HG02798 (cell line): ENCODE measurements around the gene ZNF460.
"Not testable (repeated sequence)": the region's sequence is repeated elsewhere in the genome, so short reads cannot be mapped to it uniquely, and the experiment has no call there.

Source experiments
- ATAC-seq: cut with Tn5 transposase; IDR thresholded peaks from one replicate; pipeline ENCODE4 v1.9.1; 2021; ENCODE audit warnings: mild to moderate bottlenecking; ENCODE audit not compliant: unreplicated experiment, poor library complexity

Gene ZNF460

DNA sequence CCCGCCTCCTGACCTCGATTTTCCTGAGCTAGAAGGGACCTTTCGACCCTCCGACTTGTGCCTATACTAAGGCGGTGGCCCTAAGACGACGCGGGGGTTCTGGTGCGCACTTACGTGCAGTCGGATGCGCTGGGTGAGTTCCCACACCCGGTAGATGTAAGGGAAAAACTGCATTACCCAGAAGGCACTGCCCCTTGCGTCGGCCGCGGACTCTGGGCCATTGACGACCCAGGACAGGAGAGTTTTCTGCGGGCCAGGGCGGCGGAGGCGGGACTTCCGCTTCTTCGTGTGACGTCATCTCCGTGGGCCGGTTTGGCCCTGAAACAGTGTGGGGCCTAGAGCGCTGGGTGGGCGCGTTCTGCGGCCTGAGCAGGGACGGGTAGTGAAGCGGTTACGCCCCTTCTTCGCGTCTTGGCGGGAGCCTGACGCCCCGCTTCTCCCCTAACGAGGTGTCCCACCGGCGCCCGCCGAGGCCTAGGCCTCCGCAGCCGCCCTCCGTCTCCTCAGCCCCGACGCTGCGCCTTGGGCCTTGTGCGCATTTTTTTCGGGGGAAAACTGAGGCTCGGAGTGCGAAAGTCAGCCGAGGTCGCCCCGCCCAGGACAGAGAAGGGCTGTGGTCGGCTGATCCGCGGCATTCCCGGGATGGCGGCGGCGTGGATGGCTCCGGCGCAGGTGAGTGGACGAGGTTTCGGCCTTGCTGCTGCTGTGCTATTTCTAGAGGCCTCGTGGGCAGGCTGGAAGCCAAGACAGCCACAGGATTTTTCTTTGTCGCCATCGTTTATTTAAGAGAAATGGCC is at the start of gene ZNF460:
TSS of gene ZNF460 (plus strand) at position 321 of the 797 bp plus-strand sequence. CDS start at position 643, 322 bp downstream.
- peak; percentile 83 for ATAC-seq

DNA sequence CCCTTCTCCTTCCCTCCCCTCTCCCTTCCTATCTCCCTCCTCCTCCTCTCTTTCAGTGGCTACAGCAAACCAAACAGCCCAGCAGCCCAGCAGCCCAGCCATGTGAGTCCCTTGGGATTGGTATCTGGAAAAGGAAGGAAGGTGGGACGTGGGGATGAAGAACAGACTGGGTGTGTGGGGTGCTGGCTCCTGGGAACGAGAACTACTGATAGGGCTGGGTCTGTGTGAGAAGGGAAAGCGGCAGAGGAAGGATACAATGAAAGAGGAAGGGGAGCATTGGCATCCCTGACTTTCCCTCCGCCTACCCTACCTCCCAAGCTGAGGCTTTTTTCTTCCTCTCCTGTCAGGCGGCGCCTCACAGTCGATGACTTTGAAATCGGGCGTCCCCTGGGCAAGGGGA is 48.6 kb upstream of the ZNF460 start:
- no peak for ATAC-seq

DNA sequence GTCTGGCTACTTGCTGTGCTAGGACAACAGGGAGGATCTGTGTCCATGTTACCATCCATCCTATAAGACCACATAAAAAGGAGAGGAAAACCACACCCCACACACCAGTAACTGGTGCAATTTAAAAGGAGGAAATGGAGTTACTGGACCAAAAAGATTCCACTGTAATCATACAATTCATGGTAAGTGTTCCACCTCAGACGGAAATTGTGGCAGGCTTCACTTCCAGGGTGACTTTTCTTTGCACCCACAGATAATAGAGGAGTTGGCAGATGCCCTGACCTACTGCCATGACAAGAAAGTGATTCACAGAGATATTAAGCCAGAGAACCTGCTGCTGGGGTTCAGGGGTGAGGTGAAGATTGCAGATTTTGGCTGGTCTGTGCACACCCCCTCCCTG is 47.1 kb upstream of the ZNF460 start:
- ATAC-seq = no peak

DNA sequence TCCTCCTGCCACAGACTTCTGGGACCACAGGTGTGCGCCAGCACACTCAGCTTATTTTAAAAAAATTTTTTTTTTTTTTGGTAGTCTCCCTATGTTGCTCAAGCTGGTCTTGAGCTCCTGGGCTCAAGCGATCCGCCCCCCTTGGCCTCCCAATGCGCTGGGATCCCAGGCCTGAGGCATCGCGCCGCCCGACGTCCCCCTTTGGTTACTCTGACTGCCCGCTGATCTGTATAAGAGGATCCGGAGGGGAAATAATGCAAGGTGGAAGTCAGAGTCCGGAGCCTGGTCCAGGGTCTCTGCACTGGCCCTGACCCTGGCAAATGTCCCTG is 40.3 kb upstream of the ZNF460 start:
- no peak for ATAC-seq

DNA sequence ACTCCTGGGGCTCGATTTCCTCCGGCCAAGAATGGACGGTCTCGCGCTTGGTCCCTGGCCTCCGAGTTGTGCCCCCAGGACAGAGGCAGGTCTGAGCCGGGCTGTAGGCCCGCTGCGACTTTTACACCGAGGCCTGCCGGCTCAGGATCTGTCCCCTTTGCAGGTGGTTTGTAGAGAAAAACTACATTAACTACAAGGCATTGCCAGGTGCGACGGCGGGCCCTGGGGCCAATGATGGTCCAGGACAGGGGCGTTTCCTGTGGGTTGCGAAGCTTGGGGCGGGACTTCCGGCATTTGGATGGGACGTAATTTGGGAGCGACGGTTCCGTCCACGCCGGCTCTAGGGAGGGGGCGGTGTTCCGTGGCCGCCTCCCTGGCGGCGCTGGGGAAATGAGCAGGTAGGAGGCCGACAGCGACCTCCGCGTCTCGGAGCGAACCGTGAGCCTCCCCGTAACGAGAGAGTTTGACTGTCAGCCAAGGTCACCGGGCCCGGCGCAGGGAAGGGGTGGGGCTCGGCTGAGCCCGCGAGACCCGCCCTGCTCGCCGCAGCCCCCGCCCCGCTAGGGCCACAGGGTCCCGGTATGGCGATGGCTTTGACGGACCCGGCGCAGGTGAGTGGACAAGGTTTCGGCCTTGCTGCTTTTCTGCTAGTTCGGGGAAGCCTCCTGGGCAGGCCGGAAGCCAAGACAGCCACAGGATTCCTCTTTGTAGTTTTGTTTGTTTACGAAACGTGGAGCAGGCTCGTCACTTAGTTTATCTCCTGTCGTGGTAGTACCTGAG is 39.8 kb upstream of the ZNF460 start, which contains the start of gene ZNF805:
TSS of gene ZNF805 (plus strand) at position 322 of the 780 bp plus-strand sequence. CDS start at position 582, 260 bp downstream.
- peak; percentile 96 for ATAC-seq

DNA sequence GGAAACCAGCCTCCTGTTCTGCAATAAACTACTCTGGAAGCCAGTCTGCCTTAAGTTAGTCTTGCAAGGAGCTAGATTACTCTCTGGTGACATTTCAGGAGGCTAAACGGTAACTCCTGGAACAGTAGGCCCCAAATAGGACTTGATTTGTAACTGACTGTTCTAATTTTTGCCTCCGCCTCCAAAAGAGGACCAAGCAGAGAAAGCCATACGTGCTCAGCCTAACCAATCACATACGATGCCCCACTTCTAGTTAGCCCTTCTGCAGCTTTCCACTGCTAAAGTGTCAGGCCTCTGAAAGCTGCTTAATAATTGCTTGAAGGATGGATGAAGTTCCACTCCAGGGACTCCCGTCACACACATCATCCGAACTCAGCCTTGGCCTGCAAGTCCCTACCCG is 39.1 kb upstream of the ZNF460 start:
- no peak for ATAC-seq

DNA sequence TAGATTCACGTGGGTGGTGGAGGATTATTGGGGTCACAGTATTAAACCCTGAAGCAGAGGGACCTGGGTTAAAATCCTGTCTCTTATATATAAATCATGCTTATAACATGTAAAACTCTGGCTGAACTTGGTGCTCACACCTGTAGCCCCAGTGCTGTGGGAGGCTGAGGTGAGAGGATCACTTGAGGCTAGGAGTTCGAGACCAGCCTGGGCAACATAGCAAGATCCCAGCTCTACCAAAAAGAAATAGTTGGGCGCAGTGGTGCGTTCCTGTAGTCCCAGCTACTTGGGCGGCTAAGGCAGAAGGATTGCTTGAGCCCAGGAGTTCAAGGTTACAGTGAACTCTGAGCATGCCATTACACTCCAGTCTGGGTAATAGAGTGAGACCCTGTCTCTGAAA is 37.5 kb upstream of the ZNF460 start:
- no peak for ATAC-seq

DNA sequence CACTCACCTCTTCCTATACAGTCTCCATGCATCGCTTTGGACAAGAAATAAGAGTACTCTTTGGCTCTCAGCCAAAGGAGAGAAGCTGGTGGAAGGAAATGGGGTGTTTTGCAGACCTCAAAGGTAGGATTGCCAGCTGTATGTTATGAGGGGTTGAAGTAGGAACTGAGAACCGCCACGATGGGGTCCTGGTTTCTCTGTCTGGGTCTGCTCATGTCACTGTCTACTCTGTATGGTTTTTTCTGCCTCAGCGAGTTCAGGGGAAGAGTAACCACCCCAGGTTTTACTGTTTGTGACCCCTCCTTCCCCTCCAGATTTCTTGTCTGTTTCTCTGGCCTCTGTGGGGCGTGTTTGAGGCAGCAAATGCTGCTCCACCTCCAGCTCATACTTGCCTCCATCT is 35.8 kb upstream of the ZNF460 start:
- ATAC-seq = no peak

DNA sequence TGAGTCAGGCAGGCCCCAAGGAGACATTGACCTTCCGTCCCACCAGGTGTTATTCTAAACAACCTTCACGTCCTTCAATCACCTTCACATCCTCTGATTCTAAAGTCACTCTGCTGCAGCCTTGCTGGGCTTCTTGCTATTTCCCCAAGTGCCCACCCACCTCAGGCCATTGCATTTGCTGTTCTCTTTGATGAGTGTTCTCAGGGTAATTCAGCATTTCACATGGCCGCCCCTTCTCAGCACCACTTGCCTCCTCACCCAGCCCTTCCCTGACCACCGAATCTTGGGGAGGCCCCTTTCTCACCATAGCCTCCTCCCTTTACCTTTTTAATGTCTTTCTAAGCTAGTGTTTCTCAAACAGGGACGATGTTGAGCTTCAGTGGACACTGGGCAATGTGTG is 35.2 kb upstream of the ZNF460 start:
- no peak for ATAC-seq

DNA sequence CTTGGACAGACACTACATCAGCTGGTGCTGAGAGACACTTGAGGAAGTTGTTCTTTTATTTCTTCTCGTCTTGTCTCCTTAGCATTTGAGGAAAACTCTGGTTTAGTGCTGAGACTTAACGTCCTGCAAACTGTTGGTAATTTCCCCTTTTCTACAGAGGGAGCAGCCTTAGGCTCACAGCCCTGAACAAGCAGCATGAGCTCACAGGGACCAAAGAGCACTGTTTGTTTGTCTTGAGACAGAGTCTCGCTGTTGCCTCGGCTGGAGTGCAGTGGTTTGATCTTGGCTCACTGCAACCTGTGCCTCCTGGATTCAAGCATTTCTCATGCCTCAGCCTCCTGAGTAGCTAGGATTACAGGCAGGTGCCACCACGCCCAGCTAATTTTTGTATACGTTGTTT is 34.3 kb upstream of the ZNF460 start:
- no peak for ATAC-seq

DNA sequence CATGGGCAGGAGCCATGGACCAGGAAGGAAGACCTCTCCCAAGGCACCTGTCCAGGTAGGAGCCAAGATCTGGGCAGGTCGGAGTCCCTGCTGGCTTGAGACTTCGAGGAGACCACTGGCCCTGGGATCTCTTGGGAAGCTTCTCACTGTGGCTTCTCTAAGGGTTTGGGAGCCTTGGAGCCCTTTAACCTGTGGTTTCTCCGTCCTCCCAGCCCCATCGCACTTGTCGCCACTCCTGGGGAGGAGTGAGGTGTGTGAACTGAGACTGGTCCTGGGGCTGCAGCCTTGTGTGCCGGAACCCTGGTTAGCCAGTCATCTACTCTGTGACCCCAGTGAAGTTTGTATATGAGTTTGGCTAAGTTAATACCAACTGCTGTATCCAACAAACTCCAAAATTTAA is 31.6 kb upstream of the ZNF460 start:
- ATAC-seq = no peak

DNA sequence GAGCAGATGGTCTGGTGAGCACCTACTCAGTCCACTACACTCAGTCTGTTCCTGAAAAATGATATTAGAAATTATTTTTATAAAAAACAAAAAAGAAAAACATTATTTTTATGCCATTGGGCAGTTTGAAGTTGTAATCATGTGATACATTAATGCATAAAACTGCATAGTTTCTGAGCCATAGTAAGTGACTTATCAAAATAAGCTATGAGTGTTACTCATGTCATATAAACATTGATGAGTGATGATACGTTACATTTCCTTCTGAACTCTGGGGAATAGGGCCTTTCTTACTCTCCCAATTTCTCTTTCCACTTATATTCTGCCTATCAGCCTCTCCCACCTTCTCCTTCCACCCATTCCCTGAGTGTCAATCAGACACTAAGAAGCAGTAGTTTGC is 31.0 kb upstream of the ZNF460 start:
- ATAC-seq = no peak

DNA sequence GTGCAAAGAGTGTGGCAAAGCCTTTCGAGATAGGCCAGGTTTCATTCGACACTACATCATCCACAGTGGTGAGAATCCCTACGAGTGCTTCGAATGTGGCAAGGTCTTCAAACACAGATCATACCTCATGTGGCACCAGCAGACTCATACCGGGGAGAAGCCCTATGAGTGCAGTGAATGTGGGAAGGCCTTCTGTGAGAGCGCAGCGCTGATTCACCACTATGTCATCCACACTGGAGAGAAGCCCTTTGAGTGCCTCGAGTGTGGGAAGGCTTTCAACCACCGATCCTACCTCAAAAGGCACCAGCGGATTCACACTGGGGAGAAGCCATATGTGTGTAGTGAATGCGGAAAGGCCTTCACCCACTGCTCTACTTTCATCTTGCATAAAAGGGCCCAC is 26.5 kb upstream of the ZNF460 start:
- ATAC-seq = not testable (repeated sequence)

DNA sequence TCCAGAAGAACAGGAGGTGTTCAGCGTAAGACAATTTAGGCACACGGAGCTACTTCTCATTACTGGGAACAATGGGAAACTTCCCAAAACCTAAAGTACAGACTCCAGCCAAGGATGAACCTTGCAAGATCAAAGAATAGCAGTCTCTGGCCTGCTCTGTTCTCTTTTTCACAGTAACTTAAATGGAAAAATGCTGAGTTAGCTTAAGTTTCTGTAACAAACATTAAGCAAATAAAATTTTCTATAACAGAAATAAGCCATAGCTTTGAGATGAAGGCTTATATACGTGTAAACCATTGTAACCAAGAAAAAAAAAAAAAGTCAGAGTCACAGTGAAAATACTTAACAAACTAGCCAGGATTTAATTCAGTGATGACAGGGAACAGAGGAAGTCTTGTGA is 18.2 kb upstream of the ZNF460 start:
- ATAC-seq = no peak

DNA sequence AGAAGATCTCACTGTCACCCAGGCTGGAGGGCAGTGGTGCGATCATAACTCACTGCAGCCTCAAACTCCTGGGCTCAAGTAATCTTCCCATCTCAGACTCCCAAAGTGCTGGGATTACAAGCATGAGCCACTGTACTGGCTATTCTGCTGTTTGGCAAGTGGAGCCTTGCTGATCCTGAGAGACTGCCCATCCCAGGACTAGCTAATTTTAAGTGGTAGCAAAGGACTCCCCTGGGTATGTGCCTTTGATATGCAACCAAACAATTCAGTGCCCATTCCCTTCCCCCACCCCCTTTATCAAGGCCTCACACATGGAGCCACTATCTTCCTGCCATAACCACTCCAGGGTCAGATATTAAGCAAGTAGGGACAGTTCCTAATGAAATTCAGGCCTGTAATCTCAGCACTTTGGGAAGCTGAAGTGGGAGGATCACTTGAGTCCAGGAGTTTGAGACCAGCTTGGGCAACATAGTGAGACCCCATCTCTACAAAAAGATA is 17.0 kb upstream of the ZNF460 start:
- ATAC-seq = no peak

DNA sequence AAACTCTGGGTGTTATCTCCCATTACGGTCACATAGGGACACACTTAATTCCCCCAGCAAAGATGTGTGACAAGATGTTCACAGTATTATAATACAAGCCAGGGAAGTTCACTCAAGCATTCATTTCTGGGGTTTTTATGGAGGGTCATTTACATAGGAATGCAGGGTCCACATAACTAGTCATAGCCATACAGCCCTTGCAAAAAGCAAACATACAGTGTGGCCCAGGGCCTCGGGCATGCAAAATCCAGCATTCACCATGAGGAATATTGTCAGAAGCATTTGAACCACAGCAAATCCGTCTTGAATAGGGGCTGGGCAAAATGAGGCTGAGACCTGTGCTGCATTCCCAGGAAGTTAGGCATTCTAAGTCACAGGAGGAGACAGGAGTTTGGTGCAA is 13.0 kb upstream of the ZNF460 start:
- no peak for ATAC-seq

DNA sequence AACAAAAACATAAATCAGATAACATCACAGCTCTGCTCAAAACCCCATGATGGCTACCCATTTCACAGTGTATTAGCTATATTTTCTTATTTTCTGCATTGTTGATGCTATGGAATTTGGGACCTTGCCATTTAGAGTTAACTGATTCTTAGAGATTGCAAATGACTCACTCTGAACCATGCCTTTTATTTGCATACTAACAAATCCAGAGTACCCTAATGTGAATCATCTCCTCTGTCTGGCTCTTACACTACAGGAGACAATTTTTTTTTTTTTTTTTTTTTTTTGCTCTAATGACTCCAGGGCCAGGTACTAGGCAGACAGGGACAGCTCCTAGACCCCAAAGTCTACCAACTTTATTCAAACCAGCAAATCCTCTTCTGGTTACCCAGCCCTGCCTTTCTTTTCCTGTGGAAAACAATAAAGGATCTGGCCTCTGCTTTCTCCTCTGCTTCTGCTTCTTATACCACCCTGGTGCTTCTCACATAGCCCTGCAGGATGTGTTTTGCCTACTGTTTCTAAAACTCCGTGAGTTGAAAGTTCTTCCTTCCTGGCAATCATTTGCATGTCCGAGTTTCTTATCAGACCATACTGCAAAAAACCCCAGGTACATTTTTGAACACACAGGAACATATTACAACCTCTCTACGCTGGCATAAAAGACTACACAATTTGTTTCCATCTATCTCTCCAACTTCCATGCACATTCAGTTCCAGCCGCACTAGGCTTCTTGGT is 10.6 kb upstream of the ZNF460 start:
- ATAC-seq = no peak

DNA sequence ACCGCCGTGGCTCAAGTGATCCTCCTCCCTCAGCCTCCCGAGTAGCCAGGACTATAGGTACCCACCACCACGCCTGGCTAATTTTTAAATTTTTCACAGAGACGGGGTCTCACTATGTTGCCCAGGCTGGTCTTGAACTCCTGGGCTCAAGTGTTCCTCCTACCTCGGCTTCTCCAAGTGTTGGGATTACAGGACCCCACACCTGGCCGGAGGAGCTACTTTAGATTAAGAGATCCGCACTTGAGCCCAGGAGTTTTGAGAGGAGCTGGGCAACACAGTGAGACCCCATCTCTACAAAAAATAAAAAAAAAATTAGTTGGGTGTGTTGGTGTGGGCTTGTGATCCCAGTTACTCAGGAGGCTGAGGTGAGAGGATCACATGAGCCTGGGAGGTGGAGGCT is 9.0 kb upstream of the ZNF460 start:
- ATAC-seq = no peak

DNA sequence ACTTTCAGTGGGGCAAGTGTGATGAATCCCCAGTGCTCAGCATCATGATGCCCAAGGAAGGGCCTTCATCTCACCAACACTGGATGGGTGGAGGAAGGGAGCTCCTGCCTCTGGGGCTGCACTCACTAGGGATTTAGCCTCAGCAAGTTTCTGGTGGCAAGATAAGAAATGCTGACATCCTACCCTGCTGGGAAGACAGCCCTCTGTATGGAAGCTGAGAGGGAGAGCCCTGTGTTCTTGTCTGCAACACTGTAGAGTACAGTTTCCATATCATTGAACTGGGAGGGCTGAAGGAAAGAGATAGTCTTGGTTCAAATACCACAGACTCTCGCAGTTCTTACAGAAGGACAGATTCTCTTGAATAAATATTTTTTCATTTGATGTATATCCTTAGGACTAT is 7.3 kb upstream of the ZNF460 start:
- no peak for ATAC-seq

DNA sequence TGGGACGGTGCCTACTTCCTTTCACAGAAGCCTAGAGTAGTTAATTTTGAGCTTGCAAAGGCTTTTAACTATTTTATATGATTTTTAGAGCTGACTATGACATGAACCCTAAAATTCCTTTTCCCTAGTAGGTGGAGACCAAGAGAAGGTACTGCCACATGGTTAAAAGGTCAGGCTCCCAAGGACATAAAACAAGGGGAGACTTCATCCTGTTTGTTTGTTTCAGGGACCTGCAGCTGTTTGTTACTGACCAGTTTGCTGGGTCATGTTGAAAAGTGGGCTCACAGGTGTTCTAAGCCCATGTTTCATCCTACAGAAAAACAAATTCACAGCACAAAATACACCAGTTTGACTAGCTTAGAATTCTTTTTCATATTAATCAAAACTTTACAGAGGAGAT is 3.9 kb upstream of the ZNF460 start:
- no peak for ATAC-seq

DNA sequence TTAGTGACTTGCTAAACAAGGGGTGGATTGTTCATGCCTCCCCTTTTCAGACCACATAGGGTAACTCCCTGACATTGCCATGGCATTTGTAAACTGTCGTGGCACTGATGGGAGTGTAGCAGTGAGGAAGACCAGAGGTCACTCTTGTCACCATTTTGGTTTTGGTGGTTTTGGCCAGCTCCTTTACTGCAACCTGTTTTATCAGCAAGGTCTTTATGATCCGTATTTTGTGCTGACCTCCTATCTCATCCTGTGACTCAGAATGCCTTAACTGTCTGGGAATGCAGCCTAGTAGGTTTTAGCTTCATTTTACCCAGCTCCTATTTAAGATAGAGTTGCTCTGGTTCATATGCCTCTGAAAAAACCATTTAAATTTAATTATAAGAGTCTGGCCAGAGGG is 1.8 kb upstream of the ZNF460 start:
- ATAC-seq = not testable (repeated sequence)
